HS-27A (cell line): Measurements from ENCODE around the gene PPT2.

Source experiments
- DNase-seq: peaks from one replicate; pipeline ENCODE4 v3.0.0-alpha.2; 2012; ENCODE audit warnings: low read depth, missing footprints

The PPT2 gene

GRCh38 chr6:32153564-32154513, at the start of gene PPT2:
TSS of gene PPT2 (plus strand) at chr6:32154141. CDS start at chr6:32154595, 454 bp downstream.
- DNase-seq: peak; percentile 90

- no peak for DNase-seq
Measured at GRCh38 chr6:32105433-32105832, 48.5 kb upstream of the PPT2 start.

- DNase-seq: no peak
Measured at GRCh38 chr6:32107406-32107805, 46.5 kb upstream of the PPT2 start.

- DNase-seq: no peak
Measured at GRCh38 chr6:32108094-32108627, 45.8 kb upstream of the PPT2 start.

GRCh38 chr6:32108727-32109113, 45.2 kb upstream of the PPT2 start:
- no peak for DNase-seq

- DNase-seq: no peak
Measured at GRCh38 chr6:32109114-32109764, 44.7 kb upstream of the PPT2 start, which contains the start of gene TNXB. TSS of gene TNXB (minus strand) at chr6:32109338. CDS start at chr6:32098198, 11,140 bp downstream.

- DNase-seq: no peak
Measured at GRCh38 chr6:32109765-32110160, 44.2 kb upstream of the PPT2 start.

- no peak for DNase-seq
Measured at GRCh38 chr6:32110632-32111031, 43.3 kb upstream of the PPT2 start.

- no peak for DNase-seq
Measured at GRCh38 chr6:32111424-32112066, 42.4 kb upstream of the PPT2 start.

GRCh38 chr6:32112431-32112980, 41.4 kb upstream of the PPT2 start:
- no peak for DNase-seq

- DNase-seq: peak; percentile 95
Measured at GRCh38 chr6:32113386-32114352, 40.3 kb upstream of the PPT2 start.

GRCh38 chr6:32114796-32115195, 39.1 kb upstream of the PPT2 start:
- DNase-seq: no peak

GRCh38 chr6:32115623-32116022, 38.3 kb upstream of the PPT2 start:
- no peak for DNase-seq

- DNase-seq: no peak
Measured at GRCh38 chr6:32116674-32117073, 37.3 kb upstream of the PPT2 start.

- DNase-seq: no peak
Measured at GRCh38 chr6:32117461-32117860, 36.5 kb upstream of the PPT2 start.

- DNase-seq: no peak
Measured at GRCh38 chr6:32118782-32119628, 34.9 kb upstream of the PPT2 start.

GRCh38 chr6:32120573-32121059, 33.3 kb upstream of the PPT2 start:
- no peak for DNase-seq

- DNase-seq: no peak
Measured at GRCh38 chr6:32123681-32124080, 30.3 kb upstream of the PPT2 start.

- no peak for DNase-seq
Measured at GRCh38 chr6:32126880-32127279, 27.1 kb upstream of the PPT2 start.

GRCh38 chr6:32127409-32127716, 26.6 kb upstream of the PPT2 start:
- DNase-seq: no peak
